GM10248 (cell line): ENCODE data around the gene CDC42EP4.

Experiments used
- CTCF ChIA-PET: fragments of 300-600 bp; sonication (Branson Sonifier 250); formaldehyde crosslinking; extraction: SDS; loops from one replicate; lab custom pipeline; 2021; ENCODE audit warnings: antibody characterized with exemption; lab: Yijun Ruan, JAX
- POLR2A ChIA-PET: fragments of 350-650 bp; sonication (Branson Sonifier 250); formaldehyde crosslinking; extraction: SDS; loops from one replicate; lab custom pipeline; 2020; ENCODE audit warnings: antibody characterized with exemption; lab: Yijun Ruan, JAX
- DNase-seq: peaks from one replicate; pipeline ENCODE4 v3.0.0; 2012; ENCODE audit errors: extremely low spot score
- CTCF ChIP-seq: IDR thresholded peaks from 2 replicates; pipeline ENCODE4 v1.5.1; 2012; ENCODE audit warnings: mild to moderate bottlenecking, low read depth; ENCODE audit errors: extremely low read depth, missing control alignments, control extremely low read depth

CDC42EP4 gene

GRCh38 chr17:73293480-73293911 is 18.3 kb downstream of the CDC42EP4 start:
- CTCF ChIA-PET: no interaction called here
- POLR2A ChIA-PET: no interaction called here
- no peak for DNase-seq
- no peak for TF ChIP-seq CTCF

- no peak for DNase-seq
- ChIA-PET CTCF (no interaction called here), POLR2A (no interaction called here)
- TF ChIP-seq CTCF: no peak
These were observed 18.8 kb downstream of the CDC42EP4 start for GRCh38 chr17:73293031-73293430.

GRCh38 chr17:73292031-73292531 is 19.7 kb downstream of the CDC42EP4 start:
- no peak for DNase-seq
- ChIA-PET CTCF (interaction anchor here (1.4 to 3.0 kb wide), 3 partner anchors 8 to 36 kb away, joined by 3 to 13 read pairs (median 4); partner anchors contain the start of gene CDC42EP4), POLR2A (no interaction called here)
- no peak for TF ChIP-seq CTCF

GRCh38 chr17:73291260-73291801 is 20.5 kb downstream of the CDC42EP4 start:
- CTCF ChIA-PET: interaction anchor here (1.0 to 3.0 kb wide), 5 partner anchors 9 to 564 kb away, joined by 3 to 13 read pairs (median 3); partner anchors contain the start of gene CDC42EP4
- POLR2A ChIA-PET: no interaction called here
- TF ChIP-seq CTCF: no peak
- peak; percentile 71 for DNase-seq

GRCh38 chr17:73290399-73291259 is 21.2 kb downstream of the CDC42EP4 start:
- TF ChIP-seq CTCF: no peak
- DNase-seq: no peak
- POLR2A ChIA-PET: no interaction called here
- CTCF ChIA-PET: interaction anchor here (1.0 to 3.0 kb wide), 5 partner anchors 9 to 564 kb away, joined by 3 to 13 read pairs (median 3); partner anchors contain the start of gene CDC42EP4

GRCh38 chr17:73289549-73290254 is 22.1 kb downstream of the CDC42EP4 start:
- no peak for DNase-seq
- TF ChIP-seq CTCF: no peak
- POLR2A ChIA-PET: interaction anchor here (0.6 kb wide), 1 partner anchor 33 kb away, joined by 4 read pairs; no protein-coding TSS in a partner anchor
- CTCF ChIA-PET: interaction anchor here (3.0 kb wide), 1 partner anchor 22 kb away, joined by 13 read pairs; the partner anchor contains the start of gene CDC42EP4
